CD14-positive monocyte (primary cell): ENCODE results near the gene NUP210. TPM values are rescaled to one million over a fixed set of nuclear protein-coding genes. Genes with fewer than 3 reads are reported as not detected.

ENCODE experiments used
- DNase-seq, 3 donors: peaks; one replicate each; pipeline ENCODE4 v3.0.0-alpha.2; 2011 to 2022
- H2AFZ ChIP-seq: 2 replicates; pipeline ENCODE4 v1.6.0; 2012; ENCODE audit warnings: mild to moderate bottlenecking, low read depth, low read length, inconsistent platforms; ENCODE audit not compliant: insufficient read depth, poor library complexity, severe bottlenecking
- H3K27ac ChIP-seq, 2 donors: 1 replicate in 1 of 2; 2 replicates in 1 of 2; pipeline ENCODE4 v1.5.1; 2012 to 2013; ENCODE audit warnings: low read length in 2 of 2, control low read depth in 1 of 2, inconsistent platforms in 1 of 2, low read depth in 1 of 2, mild to moderate bottlenecking in 1 of 2
- H3K27me3 ChIP-seq, 2 donors: one replicate each; pipeline versions ENCODE4 v1.6.0 to v1.6.1; 2011 to 2013; ENCODE audit warnings: low read length in 2 of 2; ENCODE audit not compliant: control insufficient read depth in 2 of 2, insufficient read depth in 2 of 2
- H3K36me3 ChIP-seq, 2 donors: replicated peaks in 1 of 2; 1 replicate in 1 of 2; 2 replicates in 1 of 2; pipeline versions ENCODE4 v1.5.1 to v1.6.1; 2012 to 2013; ENCODE audit warnings: low read length in 2 of 2, control low read depth in 1 of 2, inconsistent platforms in 1 of 2, mild to moderate bottlenecking in 1 of 2; ENCODE audit not compliant: insufficient read depth in 2 of 2, control insufficient read depth in 1 of 2
- H3K4me1 ChIP-seq, 2 donors: 1 replicate in 1 of 2; 2 replicates in 1 of 2; pipeline versions ENCODE4 v1.5.1 to v1.6.1; 2012 to 2013; ENCODE audit warnings: low read length in 2 of 2, control low read depth in 1 of 2, inconsistent platforms in 1 of 2, mild to moderate bottlenecking in 1 of 2, moderate library complexity in 1 of 2; ENCODE audit not compliant: insufficient read depth in 2 of 2, control insufficient read depth in 1 of 2
- H3K4me2 ChIP-seq: replicated peaks from 2 replicates; pipeline ENCODE3; 2012; ENCODE audit warnings: low read length, moderate library complexity, mild to moderate bottlenecking; ENCODE audit not compliant: poor library complexity, severe bottlenecking; ENCODE audit errors: extremely low read depth
- H3K4me3 ChIP-seq, 3 experiments: fragments of 200-600 bp in 1 of 3; sonication (generic) in 1 of 3; replicated peaks in 1 of 3; 1 replicate in 2 of 3; 2 replicates in 1 of 3; pipeline ENCODE4 v1.5.1; 2011 to 2013; ENCODE audit warnings: low read length in 3 of 3, mild to moderate bottlenecking in 3 of 3, control low read depth in 2 of 3, low read depth in 2 of 3, inconsistent platforms in 1 of 3, moderate library complexity in 1 of 3
- H3K79me2 ChIP-seq: 2 replicates; pipeline ENCODE4 v1.6.0; 2012; ENCODE audit warnings: mild to moderate bottlenecking, control low read depth, inconsistent platforms, low read length, moderate library complexity; ENCODE audit not compliant: insufficient read depth
- H3K9ac ChIP-seq: 2 replicates; pipeline ENCODE4 v1.6.0; 2017; ENCODE audit warnings: low read length, mild to moderate bottlenecking; ENCODE audit not compliant: insufficient read depth, poor library complexity, severe bottlenecking
- H3K9me3 ChIP-seq, 2 donors: replicated peaks in 1 of 2; 1 replicate in 1 of 2; 2 replicates in 1 of 2; pipeline versions ENCODE4 v1.5.1 to v1.6.1; 2012 to 2013; ENCODE audit warnings: low read length in 2 of 2, control low read depth in 1 of 2; ENCODE audit not compliant: control insufficient read depth in 1 of 2, insufficient read depth in 1 of 2
- H4K20me1 ChIP-seq: 2 replicates; pipeline ENCODE4 v1.6.0; 2012; ENCODE audit warnings: mild to moderate bottlenecking, low read length, control low read depth, moderate library complexity; ENCODE audit not compliant: insufficient read depth
- H3K27ac Mint-ChIP-seq, 7 donors: one replicate each; pipeline ENCODE4 v1.8.0; 2020; ENCODE audit warnings: mild to moderate bottlenecking in 7 of 7, mixed read lengths in 7 of 7, moderate library complexity in 6 of 7, inconsistent platforms in 2 of 7
- H3K27me3 Mint-ChIP-seq, 3 donors: one replicate each; pipeline ENCODE4 v1.8.0; 2021 to 2022; ENCODE audit warnings: low read depth in 3 of 3, mild to moderate bottlenecking in 3 of 3, mixed read lengths in 3 of 3, moderate library complexity in 3 of 3, inconsistent platforms in 1 of 3
- H3K36me3 Mint-ChIP-seq, 2 donors: one replicate each; pipeline ENCODE4 v1.8.0; 2020; ENCODE audit warnings: mixed read lengths in 2 of 2, inconsistent platforms in 1 of 2, mild to moderate bottlenecking in 1 of 2
- H3K4me1 Mint-ChIP-seq: one replicate; pipeline ENCODE4 v1.8.0; 2020; ENCODE audit warnings: mild to moderate bottlenecking, mixed read lengths
- H3K4me3 Mint-ChIP-seq, 2 donors: one replicate each; pipeline ENCODE4 v1.8.0; 2020; ENCODE audit warnings: mild to moderate bottlenecking in 2 of 2, mixed read lengths in 2 of 2, moderate library complexity in 1 of 2
- H3K9me3 Mint-ChIP-seq, 7 donors: one replicate each; pipeline ENCODE4 v1.8.0; 2020 to 2022; ENCODE audit warnings: mixed read lengths in 7 of 7, mild to moderate bottlenecking in 6 of 7, moderate library complexity in 6 of 7, inconsistent platforms in 2 of 7
- CTCF ChIP-seq: fragments of 200-600 bp; IDR thresholded peaks from one replicate; pipeline ENCODE4 v1.8.0; 2022; ENCODE audit warnings: antibody characterized with exemption, mild to moderate bottlenecking
- WGBS: methylation state at CpG from one replicate; pipeline ENCODE4 v1.1.5; 2013; ENCODE audit warnings: missing lambda C conversion rate; ENCODE audit not compliant: insufficient coverage; 5-methylcytosine and 5-hydroxymethylcytosine counted together
- intact Hi-C, 2 donors: fragments of 100-400 bp; cut with micrococcal nuclease; formaldehyde crosslinking; loops; one replicate each; pipeline versions ENCODE4 v1.15.0 to v1.15.1; 2023
- polyA plus RNA-seq, 3 donors: library from polyadenylated mRNA; depleted of rRNA in 1 of 3; unstranded in 2 of 3; stranded (reverse) in 1 of 3; fragments of 300-500 nt in 2 of 3; fragments of >200 nt in 1 of 3; fragmentation: Illumina TruSeq in 2 of 3; gene quantifications; 1 replicate in 2 of 3; 2 replicates in 1 of 3; pipeline ENCODE4 v1.2.3, GENCODE V29; 2012 to 2021

Gene NUP210
- polyA plus RNA-seq, 3 donors, result 7.9 to 43.5 (median 13.0) TPM

- H3K27me3 Mint-ChIP-seq, result peaks cover 47 to 70% (median 57%) of the 10 kb centered on the region in 3 donors
- no peak overlapping the region for H3K4me3 Mint-ChIP-seq
- H3K36me3 ChIP-seq, result no peaks in the 10 kb centered on the region
Observed at GRCh38 chr3:13282358-13282985, 137.7 kb downstream of the NUP210 start.

More at GRCh38 chr3:13282358-13282985, 137.7 kb downstream of the NUP210 start:
- Histone ChIP-seq H2AFZ (no peak overlapping the region), H3K27ac (no peak overlapping the region), H3K4me1 (peaks cover 0 to 8% of the 10 kb centered on the region in 2 donors), H3K79me2 (no peaks in the 10 kb centered on the region), H4K20me1 (no peaks in the 10 kb centered on the region), H3K4me2 (peak overlapping the region; percentile 30), H3K27me3 (peaks cover 24 to 55% of the 10 kb centered on the region in 2 donors), H3K9ac (no peak overlapping the region), H3K9me3 (peaks cover 23 to 28% of the 10 kb centered on the region in 2 donors), H3K4me3 (no peak overlapping the region)
- intact Hi-C loops, result no loop called here
- WGBS, result 1% methylated on average over 87 of the region's 87 CpGs
- Mint-ChIP-seq H3K9me3 (peaks cover 18 to 48% (median 32%) of the 10 kb centered on the region in 7 donors), H3K4me1 (peaks cover 10% of the 10 kb centered on the region), H3K27ac (no peak overlapping the region), H3K36me3 (peaks cover 14 to 15% of the 10 kb centered on the region in 2 donors)
- TF ChIP-seq CTCF, result no peak
- no peak for DNase-seq
